ENCODE results near the gene TTC17. TPM values are rescaled to one million over a fixed set of nuclear protein-coding genes. Genes with fewer than 3 reads are reported as not detected.

TTC17 gene
- polyA plus RNA-seq, 3 donors: 34.7 to 82.5 (median 40.8) TPM

DNA sequence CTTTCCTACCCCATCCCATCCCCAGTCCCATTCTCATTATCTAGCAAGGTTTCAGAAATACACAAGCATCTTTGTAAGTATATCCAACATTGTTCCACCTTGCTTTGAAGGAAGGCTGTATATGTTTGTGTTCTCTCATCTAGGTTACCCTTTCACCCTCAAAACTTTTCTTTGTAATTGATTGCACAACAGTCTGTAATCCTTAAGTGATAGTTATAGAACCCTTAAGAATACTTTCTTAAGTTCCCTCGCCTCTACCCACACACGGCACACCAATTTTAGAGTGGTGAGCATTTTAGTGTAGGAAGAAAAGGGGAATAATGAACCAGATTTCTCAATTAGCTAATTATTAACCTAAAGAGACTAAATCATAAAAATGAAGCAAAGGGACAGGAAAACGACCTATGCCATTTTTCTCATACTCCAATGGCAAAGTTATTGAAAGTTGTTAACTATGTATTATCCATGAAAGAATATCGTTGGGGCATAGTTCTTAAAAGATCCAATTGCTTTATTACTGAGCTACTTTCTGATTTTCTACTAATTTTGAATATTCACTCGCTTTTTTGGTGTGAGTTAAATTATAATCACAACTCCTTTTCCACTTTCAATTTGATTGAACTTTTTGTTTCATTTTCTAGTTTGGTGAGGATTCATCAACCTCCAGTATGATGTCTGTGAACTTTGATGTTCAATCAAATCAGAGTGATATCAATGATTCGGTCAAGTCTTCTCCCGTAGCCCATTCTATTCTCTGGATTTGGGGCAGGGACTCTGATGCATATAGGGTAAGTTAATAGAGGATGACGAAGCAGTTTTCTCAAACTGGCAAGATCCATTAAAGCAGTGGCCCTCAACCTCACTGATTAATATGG lies 44.9 kb downstream of the TTC17 start:
- no peaks in the 10 kb centered on the region for H3K27me3 ChIP-seq (ENCODE audit: control insufficient read depth in 2 of 2, insufficient read depth in 2 of 2, low read length in 2 of 2)
- H3K27ac ChIP-seq (ENCODE audit: low read depth in 1 of 2, low read length in 2 of 2): no peak overlapping the region
- TF ChIP-seq, protein P1, sequence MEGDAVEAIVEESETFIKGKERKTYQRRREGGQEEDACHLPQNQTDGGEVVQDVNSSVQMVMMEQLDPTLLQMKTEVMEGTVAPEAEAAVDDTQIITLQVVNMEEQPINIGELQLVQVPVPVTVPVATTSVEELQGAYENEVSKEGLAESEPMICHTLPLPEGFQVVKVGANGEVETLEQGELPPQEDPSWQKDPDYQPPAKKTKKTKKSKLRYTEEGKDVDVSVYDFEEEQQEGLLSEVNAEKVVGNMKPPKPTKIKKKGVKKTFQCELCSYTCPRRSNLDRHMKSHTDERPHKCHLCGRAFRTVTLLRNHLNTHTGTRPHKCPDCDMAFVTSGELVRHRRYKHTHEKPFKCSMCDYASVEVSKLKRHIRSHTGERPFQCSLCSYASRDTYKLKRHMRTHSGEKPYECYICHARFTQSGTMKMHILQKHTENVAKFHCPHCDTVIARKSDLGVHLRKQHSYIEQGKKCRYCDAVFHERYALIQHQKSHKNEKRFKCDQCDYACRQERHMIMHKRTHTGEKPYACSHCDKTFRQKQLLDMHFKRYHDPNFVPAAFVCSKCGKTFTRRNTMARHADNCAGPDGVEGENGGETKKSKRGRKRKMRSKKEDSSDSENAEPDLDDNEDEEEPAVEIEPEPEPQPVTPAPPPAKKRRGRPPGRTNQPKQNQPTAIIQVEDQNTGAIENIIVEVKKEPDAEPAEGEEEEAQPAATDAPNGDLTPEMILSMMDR (IDR thresholded peaks at IDR 0.05): no peak
- H3K4me3 ChIP-seq (replicated peaks in 1 of 3; ENCODE audit: low read depth in 2 of 3, low read length in 3 of 3): no peak overlapping the region
- H3K9ac ChIP-seq (ENCODE audit: insufficient read depth, low read length, poor library complexity, severe bottlenecking): no peak overlapping the region
- H3K9me3 Mint-ChIP-seq: no peaks in the 10 kb centered on the region
- no peaks in the 10 kb centered on the region for H3K4me1 ChIP-seq (ENCODE audit: control insufficient read depth in 1 of 2, insufficient read depth in 2 of 2, low read length in 2 of 2)
- peaks cover 96 to 99% of the 10 kb centered on the region in 2 donors for H3K36me3 ChIP-seq (replicated peaks in 1 of 2; ENCODE audit: control insufficient read depth in 1 of 2, insufficient read depth in 2 of 2, low read length in 2 of 2)
- no peak overlapping the region for H3K4me3 Mint-ChIP-seq
- peaks cover 86 to 88% of the 10 kb centered on the region in 2 donors for H3K36me3 Mint-ChIP-seq
- no peak for DNase-seq
- H4K20me1 ChIP-seq (ENCODE audit: insufficient read depth, low read length): no peaks in the 10 kb centered on the region
- no CpG with 5 or more reads among the region's 8 CpGs for WGBS (ENCODE audit: insufficient coverage)
- intact Hi-C loops (cut with micrococcal nuclease): no loop called here
- peak overlapping the region in 1 of 7 donors; percentile 52 for H3K27ac Mint-ChIP-seq
- no peak overlapping the region for H2AFZ ChIP-seq (ENCODE audit: insufficient read depth, low read depth, low read length, poor library complexity, severe bottlenecking)
- H3K9me3 ChIP-seq (replicated peaks in 1 of 2; ENCODE audit: control insufficient read depth in 1 of 2, insufficient read depth in 1 of 2, low read length in 2 of 2): no peaks in the 10 kb centered on the region
- no peaks in the 10 kb centered on the region for H3K4me1 Mint-ChIP-seq
- no peaks in the 10 kb centered on the region for H3K27me3 Mint-ChIP-seq (ENCODE audit: low read depth in 3 of 3)
- H3K4me2 ChIP-seq (replicated peaks; ENCODE audit: extremely low read depth, low read length, poor library complexity, severe bottlenecking): no peak overlapping the region
- H3K79me2 ChIP-seq (ENCODE audit: insufficient read depth, low read length): no peaks in the 10 kb centered on the region

DNA sequence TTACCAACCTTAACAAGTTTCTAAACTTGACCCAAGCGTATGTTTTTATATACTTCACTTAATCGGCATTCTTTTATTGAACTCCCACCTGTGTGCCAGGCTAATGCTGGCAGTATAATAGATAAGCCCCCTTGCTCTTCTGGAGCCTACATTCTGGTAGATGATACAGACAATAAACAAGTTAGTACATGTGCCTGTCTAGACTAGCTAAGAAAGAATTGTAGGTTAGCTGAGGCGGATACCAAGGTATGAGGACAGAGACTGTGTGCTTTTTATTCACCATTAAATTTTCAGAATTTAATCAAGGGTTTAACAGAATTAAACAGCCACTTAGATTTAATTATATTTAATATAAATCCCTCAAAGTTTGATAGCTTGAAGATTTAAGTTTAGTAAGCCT lies 45.7 kb downstream of the TTC17 start:
- Histone ChIP-seq H3K4me3 (replicated peaks in 1 of 3; ENCODE audit: low read depth in 2 of 3, low read length in 3 of 3) (no peak overlapping the region), H3K27ac (ENCODE audit: low read depth in 1 of 2, low read length in 2 of 2) (no peak overlapping the region), H3K4me2 (replicated peaks; ENCODE audit: extremely low read depth, low read length, poor library complexity, severe bottlenecking) (no peak overlapping the region), H3K79me2 (ENCODE audit: insufficient read depth, low read length) (no peaks in the 10 kb centered on the region), H3K9me3 (replicated peaks in 1 of 2; ENCODE audit: control insufficient read depth in 1 of 2, insufficient read depth in 1 of 2, low read length in 2 of 2) (no peaks in the 10 kb centered on the region), H2AFZ (ENCODE audit: insufficient read depth, low read depth, low read length, poor library complexity, severe bottlenecking) (no peak overlapping the region), H3K4me1 (ENCODE audit: control insufficient read depth in 1 of 2, insufficient read depth in 2 of 2, low read length in 2 of 2) (no peaks in the 10 kb centered on the region), H3K36me3 (replicated peaks in 1 of 2; ENCODE audit: control insufficient read depth in 1 of 2, insufficient read depth in 2 of 2, low read length in 2 of 2) (peaks cover 95 to 99% of the 10 kb centered on the region in 2 donors), H3K9ac (ENCODE audit: insufficient read depth, low read length, poor library complexity, severe bottlenecking) (no peak overlapping the region), H4K20me1 (ENCODE audit: insufficient read depth, low read length) (no peaks in the 10 kb centered on the region), H3K27me3 (ENCODE audit: control insufficient read depth in 2 of 2, insufficient read depth in 2 of 2, low read length in 2 of 2) (no peaks in the 10 kb centered on the region)
- no peak for DNase-seq
- intact Hi-C loops (cut with micrococcal nuclease): no loop called here
- Mint-ChIP-seq H3K9me3 (no peaks in the 10 kb centered on the region), H3K27ac (no peak overlapping the region), H3K27me3 (ENCODE audit: low read depth in 3 of 3) (no peaks in the 10 kb centered on the region), H3K4me1 (no peaks in the 10 kb centered on the region), H3K4me3 (no peak overlapping the region), H3K36me3 (peaks cover 85 to 89% of the 10 kb centered on the region in 2 donors)
- no CpG with 5 or more reads among the region's 3 CpGs for WGBS (ENCODE audit: insufficient coverage)
- TF ChIP-seq, protein P1 (IDR thresholded peaks at IDR 0.05): no peak

Data from CD14-positive monocyte (primary cell).